GM12892 (cell line): ENCODE results near the gene MRM2.

Experiments
- DNase-seq: peaks from one replicate; pipeline ENCODE4 v3.0.0; 2011; ENCODE audit not compliant: insufficient read length
- FAIRE-seq: peaks from 2 replicates; lab custom pipeline; 2011; peaks lifted over from hg19 to GRCh38; lab: Jason Lieb, UNC
- POLR2A ChIP-seq: IDR thresholded peaks from 2 replicates; pipeline ENCODE4 v1.6.1; 2011; ENCODE audit warnings: low read depth, low read length, control low read depth
- POLR2AphosphoS5 ChIP-seq: IDR thresholded peaks from 2 replicates; pipeline ENCODE4 v1.6.1; 2011; ENCODE audit warnings: low read depth, low read length, control low read depth
- TAF1 ChIP-seq: IDR thresholded peaks from 2 replicates; pipeline ENCODE4 v1.6.1; 2011; ENCODE audit warnings: low read depth, mild to moderate bottlenecking, control low read depth, low read length, borderline replicate concordance

The MRM2 gene

DNA sequence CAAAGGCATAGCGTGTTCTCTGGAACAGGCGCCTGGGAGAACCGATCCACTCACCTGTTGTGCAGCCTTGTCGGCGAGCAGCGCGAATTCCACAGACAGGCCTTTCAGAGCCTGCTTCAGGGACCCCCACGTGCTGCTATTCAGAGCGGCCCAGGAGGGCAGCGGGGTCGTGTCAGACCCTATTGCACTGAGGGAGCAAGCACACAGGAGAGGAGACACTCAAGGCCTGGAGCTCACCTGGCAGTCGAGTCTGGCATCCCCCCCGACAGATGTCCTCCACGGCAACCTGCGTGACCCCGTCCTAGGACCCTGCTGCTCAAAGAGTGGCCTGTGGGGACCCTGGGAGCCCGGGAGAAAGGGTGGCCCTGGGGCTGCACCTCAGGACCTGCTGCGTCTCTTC is 21.2 kb upstream of the MRM2 start:
- no peak for DNase-seq
- no peak for FAIRE-seq
- TF ChIP-seq POLR2A = no peak
- TF ChIP-seq TAF1 = no peak

DNA sequence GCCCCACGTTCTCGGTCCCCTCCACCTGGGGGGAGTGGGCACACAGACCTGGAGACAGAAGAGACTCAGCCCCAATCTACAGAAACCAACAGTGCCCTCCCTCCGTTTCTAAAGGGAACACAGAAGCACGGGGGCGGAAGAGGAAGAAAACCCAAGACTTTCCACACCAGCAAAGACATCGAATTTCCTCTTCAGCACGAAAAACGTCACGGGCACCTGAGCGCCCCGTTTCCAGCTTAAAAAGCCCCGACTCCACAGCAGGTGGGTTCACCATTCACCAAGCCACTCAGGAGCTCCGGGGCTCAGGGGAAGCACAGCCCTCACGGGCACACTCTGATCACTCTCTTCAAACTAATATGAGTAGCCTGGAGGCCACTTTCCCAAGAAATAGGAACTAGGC is 19.6 kb upstream of the MRM2 start:
- no peak for FAIRE-seq
- no peak for DNase-seq
- no peak for TF ChIP-seq POLR2A
- no peak for TF ChIP-seq POLR2AphosphoS5
- TF ChIP-seq TAF1 = no peak

DNA sequence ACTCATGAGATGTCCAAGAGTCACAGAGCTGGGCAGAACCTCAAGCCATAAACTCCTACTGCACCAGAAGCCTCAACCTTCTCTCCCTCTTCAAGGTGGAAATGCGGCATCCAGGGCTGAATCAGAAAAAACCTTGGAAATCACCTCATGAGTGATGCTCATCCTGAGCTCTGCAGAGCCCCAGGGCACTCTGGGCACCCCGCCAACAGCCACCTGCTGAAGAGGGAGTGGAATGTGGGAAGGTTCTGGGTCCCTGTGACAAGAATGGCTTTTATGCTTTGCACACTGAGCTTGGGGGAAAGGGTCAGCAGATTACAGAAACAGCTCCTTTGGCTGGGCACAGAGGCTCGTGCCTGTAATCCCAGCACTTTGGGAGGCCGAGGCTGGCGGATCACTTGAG is 18.8 kb upstream of the MRM2 start:
- FAIRE-seq (no peak), DNase-seq (no peak)
- TF ChIP-seq POLR2AphosphoS5 (no peak), TAF1 (no peak)

DNA sequence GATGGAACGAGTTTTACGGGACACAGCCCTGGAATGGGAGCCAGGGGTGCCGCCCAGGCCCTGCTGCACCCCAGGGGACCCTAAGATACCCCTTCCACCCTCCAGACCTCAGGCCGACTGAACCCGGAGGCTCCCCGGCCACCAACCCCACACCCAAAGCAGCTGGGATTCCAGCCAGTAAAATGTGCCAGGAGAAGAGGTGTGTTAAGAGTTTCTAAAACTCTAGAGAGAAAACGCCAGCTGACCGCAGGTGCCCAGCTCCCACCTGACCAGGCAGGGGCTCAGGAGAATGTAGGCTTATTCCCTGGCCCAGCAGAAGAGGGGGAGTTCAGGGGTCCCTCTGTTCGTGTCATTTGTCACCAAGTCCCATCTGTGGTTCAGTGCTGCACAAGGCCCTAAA is 17.5 kb upstream of the MRM2 start:
- FAIRE-seq = no peak
- TF ChIP-seq POLR2AphosphoS5 (no peak), TAF1 (no peak), POLR2A (no peak)
- no peak for DNase-seq

DNA sequence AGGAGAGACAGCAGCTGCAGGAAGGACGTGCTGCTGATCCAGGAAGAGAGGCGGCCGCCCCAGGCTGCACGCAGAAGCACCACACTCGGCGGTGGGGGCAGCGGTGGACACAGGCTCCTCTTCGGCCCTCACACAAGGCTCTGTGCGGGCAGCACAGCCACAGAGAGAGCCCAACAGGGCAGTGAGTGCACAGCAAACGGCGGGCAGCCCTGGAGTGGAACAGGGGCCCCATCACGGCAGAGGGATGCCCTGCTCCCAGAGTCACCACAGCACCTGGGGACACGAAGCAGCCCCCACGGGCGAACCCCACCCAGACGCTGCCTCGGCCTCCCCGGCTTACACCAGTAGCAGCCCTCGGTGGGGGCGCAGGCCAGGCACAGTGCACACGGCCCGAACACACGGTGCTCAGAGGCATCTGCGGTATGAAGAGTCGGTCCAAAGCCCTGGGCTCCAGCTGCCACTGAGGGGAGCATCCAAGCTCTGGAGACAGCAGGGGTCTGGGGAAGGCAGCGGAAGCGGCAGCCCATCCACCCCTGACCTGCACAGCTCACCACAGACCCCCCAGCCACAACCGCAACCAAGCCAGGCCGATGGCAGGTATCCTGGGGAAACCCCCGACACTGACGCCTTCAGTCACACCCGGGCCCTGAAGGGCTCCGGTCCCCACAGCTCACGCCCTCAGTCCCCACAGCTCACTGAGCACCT is 16.8 kb upstream of the MRM2 start:
- TF ChIP-seq POLR2A = 0 out of 2 replicates have a peak, but pooled peaks have one; percentile 19
- no peak for TF ChIP-seq POLR2AphosphoS5
- DNase-seq (peak; percentile 80), FAIRE-seq (peak; percentile 83)

DNA sequence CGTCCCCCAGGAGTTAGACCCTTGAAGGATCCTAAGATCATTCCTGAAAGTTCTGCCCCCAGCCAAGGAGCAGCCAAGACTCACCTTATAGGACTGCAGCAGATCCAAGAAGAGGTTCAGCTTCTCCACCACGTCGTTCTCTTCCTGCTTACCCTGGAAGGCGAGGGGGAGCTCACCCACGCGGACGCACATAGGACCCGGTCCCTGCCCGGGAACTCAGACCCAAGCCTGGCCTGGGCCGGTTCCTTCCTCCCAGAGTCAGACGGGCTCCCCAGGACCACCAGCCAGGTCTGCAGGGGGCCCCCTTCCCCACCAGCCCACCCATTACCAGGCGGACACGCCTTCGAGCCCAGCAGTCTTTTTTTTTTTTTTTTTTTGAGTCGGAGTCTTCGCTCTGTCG is 15.6 kb upstream of the MRM2 start:
- FAIRE-seq (no peak), DNase-seq (no peak)
- no peak for TF ChIP-seq POLR2AphosphoS5
- TF ChIP-seq POLR2A = no peak

DNA sequence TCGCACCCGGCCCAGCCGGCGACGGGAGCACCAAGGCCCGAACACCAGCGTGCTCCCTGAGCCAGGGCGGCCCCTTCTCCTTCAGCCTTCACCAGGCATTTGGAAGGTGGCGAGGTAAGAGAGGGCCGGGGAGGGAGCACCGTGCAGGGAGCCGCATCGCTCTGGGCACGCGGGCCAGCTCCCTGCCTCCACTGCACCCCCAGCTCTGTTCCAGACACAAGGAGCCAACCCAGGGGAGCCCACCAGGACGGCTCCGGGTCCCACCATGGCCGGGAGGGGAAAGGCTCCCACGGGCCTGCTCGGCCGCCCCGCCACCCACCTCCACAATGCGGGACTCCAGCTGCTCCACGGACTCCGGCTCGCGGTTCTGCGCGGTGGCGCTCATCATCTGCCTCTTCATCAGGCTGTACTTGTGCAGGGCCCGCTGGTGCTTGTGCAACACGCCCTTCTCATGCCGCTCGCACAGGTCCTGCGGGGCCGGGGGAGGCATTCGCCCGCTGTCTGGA is 15.1 kb upstream of the MRM2 start:
- FAIRE-seq = no peak

DNA sequence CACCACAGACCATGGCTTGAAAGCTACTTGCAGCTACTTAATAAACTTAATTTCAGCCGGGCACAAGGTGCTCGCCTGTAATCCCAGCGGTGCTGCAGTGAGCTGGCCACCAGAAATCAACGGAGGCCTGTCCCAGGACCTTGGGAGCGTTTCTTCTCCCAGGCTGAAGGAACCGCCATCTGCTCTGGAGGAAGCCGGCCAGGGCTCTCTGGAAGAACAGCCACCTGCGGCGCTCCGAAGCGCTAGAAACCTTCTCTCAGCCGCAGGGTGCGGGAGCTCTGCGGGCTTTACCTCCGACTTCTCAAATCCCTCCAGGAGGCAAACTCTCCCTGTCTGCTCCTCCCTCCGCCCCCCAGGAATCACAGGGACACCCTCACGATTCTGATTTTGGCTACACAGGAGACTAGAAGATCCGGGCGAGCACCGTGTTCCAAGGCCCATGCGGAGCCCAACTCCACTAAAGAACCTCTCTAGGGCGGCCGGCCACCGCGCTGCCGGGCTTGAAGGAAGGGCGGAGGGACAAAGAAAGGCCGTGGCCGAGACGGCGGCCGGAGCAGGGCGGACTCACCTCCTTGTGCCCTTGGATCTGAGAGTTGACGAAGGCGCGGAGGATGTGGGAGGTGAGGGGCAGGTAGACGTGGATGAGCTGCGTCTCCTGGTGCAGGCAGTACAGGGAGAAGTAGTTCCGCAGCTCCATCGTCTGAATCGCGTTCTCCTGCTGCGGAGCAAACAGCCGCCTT is 14.5 kb upstream of the MRM2 start:
- no peak for TF ChIP-seq TAF1
- no peak for TF ChIP-seq POLR2A
- no peak for TF ChIP-seq POLR2AphosphoS5
- no peak for DNase-seq
- no peak for FAIRE-seq

More for the DNA sequence above, 15.1 kb upstream of the MRM2 start:
- DNase-seq = no peak
- no peak for TF ChIP-seq POLR2A
- no peak for TF ChIP-seq TAF1
- TF ChIP-seq POLR2AphosphoS5 = no peak

DNA sequence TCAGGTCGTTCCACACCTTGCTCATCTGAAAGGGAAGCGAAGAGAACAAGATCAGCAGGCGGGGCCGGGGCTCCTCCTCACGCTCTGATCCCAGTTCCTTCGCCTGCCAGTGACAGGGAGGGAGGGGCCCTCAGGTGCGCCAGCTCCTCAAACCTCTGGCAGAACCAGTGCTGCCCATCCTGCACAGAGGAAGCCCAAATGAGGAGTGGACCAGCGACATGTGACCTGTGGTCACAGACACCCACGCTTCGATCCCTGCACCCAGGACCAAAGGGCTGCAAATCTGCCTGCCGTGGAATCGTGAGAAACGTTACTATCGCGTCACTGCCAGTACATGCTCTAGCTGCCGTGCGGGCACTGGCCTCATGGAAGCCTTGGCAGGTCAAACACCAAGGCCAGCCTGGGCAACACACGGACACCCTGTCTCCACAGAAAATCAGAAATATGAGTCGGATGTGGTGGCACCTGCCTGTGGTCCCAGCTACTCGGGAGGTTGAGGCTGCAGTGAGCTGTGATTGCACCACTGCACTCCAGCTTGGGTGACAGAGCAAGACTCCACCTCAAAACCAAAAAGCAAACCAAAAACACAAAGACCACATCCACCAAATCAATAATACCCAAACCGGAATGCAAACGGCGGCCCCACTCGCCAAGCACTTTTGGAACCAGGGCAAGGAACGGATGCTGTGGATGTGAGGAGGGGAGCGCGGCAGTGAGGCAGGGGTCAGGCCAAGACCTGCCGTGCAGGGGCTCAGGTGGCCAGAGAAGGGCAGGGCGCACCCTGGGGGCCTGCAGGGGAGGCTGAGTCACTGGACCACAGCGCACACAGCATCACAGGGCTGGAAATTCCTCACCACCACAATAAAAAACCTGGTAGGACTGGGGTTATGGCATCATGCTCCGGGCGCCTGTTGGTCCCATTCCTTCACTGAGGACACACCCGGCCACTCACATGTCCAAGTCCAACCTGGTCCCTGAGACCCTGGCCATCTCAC is 13.4 kb upstream of the MRM2 start:
- no peak for TF ChIP-seq POLR2A
- TF ChIP-seq POLR2AphosphoS5 = no peak
- TF ChIP-seq TAF1 = no peak
- peak; percentile 22 for DNase-seq

DNA sequence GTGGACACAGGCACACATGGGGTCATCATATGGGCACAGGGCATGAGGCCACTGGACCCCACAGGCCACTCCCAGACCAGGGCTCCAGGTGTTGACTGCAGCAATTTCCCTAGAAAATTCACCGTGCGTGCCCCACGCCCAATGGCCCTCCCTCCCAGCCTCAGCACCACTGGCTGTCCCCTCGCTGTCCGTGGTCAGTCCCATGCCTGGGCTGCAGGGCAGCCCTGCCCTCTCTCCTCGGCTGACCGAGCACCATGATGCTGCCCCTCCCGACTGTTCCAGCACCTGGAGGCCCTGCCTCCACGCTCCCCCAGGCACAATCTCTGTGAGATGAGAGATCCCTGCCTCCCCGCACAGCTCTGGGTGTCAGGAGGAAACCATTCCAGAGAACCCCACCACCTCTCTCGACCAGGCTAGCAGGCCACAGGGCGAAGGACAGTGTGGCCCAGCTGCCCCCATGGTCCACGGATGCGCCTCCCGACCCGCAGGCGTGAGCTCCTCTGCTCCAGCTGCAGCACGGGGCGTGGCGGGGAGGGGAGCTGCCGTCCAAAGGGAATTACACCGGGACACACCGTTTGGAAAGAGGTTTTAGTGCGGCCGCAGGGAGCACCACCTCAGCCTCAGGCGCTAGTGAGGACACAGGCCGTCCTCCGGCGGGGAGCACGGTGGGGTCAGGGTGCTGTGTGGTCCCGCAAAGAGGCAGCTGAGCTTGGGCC is 12.6 kb upstream of the MRM2 start:
- no peak for TF ChIP-seq POLR2AphosphoS5
- TF ChIP-seq TAF1 = no peak
- no peak for TF ChIP-seq POLR2A
- FAIRE-seq (no peak), DNase-seq (no peak)

More for the DNA sequence above, 13.4 kb upstream of the MRM2 start:
- no peak for FAIRE-seq

DNA sequence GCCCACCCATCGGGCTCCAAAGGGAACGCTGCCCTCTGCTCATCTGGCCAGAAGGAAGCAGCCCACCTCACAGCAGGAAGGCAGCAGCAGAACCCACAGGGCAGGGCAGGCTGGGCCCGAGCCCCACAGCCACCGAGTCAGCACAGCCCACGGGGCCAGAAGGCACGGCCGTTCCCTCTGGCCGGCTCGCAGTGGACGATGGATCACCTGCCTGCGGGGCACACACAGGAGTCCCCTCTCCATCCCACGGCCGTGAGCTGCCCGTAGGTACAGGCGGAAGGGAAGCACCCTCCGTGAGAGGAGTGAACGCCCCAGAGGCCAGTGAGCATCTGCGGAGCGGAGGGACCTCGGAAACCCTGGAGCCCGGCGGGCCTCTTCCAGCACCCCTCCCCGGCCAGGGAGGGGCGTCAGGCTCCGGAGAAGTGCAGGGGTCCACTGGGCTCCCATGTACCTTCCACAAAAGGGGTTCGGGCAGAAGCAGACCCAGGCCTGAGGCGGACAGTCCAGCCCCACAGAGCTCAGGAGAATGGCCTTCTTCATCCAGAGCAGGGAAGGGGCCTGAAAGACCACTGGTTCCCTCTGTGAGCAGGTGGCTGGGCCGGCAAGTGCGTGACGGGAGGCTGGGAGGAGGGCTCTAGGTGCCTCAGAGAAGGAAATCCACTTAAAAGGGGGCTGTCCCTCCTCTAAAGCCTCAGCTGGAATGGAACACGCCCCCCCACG is 11.7 kb upstream of the MRM2 start:
- no peak for DNase-seq
- FAIRE-seq = no peak
- TF ChIP-seq POLR2A (0 out of 2 replicates have a peak, but pooled peaks have one; percentile 8), POLR2AphosphoS5 (no peak), TAF1 (no peak)
